ENCODE measurements around the gene CAMTA1.

CAMTA1 gene

GRCh38 chr1:7656557-7657215 is 871.4 kb downstream of the CAMTA1 start:
- no peak for DNase-seq (ENCODE audit: low read depth)
- TF ChIP-seq CTCF (conservative IDR thresholded peaks at IDR 0.05; ENCODE audit: low read depth, low read length): no peak
- H3K4me3 ChIP-seq (ENCODE audit: low read depth, low read length): no peak overlapping the region

GRCh38 chr1:7657287-7658016 is 872.2 kb downstream of the CAMTA1 start:
- DNase-seq (ENCODE audit: low read depth): no peak
- TF ChIP-seq CTCF (conservative IDR thresholded peaks at IDR 0.05; ENCODE audit: low read depth, low read length): no peak
- no peak overlapping the region for H3K4me3 ChIP-seq (ENCODE audit: low read depth, low read length)

GRCh38 chr1:7658099-7658498 is 872.8 kb downstream of the CAMTA1 start:
- DNase-seq (ENCODE audit: low read depth): no peak
- H3K4me3 ChIP-seq (ENCODE audit: low read depth, low read length): no peak overlapping the region
- TF ChIP-seq CTCF (conservative IDR thresholded peaks at IDR 0.05; ENCODE audit: low read depth, low read length): no peak

GRCh38 chr1:7659514-7659913 is 874.3 kb downstream of the CAMTA1 start:
- no peak for TF ChIP-seq CTCF (conservative IDR thresholded peaks at IDR 0.05; ENCODE audit: low read depth, low read length)
- no peak overlapping the region for H3K4me3 ChIP-seq (ENCODE audit: low read depth, low read length)
- DNase-seq (ENCODE audit: low read depth): no peak

- no peak overlapping the region for H3K4me3 ChIP-seq (ENCODE audit: low read depth, low read length)
- TF ChIP-seq CTCF (conservative IDR thresholded peaks at IDR 0.05; ENCODE audit: low read depth, low read length): no peak
- DNase-seq (ENCODE audit: low read depth): no peak
Measured at GRCh38 chr1:7663451-7664146, 878.3 kb downstream of the CAMTA1 start.

GRCh38 chr1:7664147-7664892 is 879.1 kb downstream of the CAMTA1 start:
- no peak for DNase-seq (ENCODE audit: low read depth)
- no peak for TF ChIP-seq CTCF (conservative IDR thresholded peaks at IDR 0.05; ENCODE audit: low read depth, low read length)
- no peak overlapping the region for H3K4me3 ChIP-seq (ENCODE audit: low read depth, low read length)

All from choroid plexus epithelial cell (primary cell).